ENCODE results near the gene SLC16A10. TPM values are rescaled to one million over a fixed set of nuclear protein-coding genes. Genes with fewer than 3 reads are reported as not detected.

The SLC16A10 gene
- total and polyA plus RNA-seq, 2 of the 13 experiments (the other 11 are each of a cell fraction or from before 2014, with no cell fraction given), result 8.2 to 20.1 TPM

DNA sequence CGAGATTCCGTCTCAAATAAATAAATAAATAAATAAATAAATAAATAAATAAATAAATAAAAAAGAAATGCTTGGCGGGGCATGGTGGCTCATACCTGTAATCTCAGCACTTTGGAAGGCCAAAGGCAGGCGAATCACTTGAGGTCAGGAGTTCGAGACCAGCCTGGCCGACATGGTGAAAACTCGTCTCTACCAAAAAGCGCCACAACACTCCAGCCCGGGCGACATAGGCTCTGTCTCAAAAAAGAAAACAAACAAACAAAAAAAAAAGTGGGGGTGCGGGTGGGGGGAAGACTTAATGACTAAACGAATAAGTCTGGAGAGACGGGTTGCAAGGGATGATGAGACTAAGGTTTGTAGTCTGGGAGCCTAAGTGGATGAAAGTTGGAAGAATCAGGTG, 170.7 kb downstream of the SLC16A10 start:
- DNase-seq (ENCODE audit: low spot score), result no peak
- Histone ChIP-seq H3K36me3 (replicated peaks in 1 of 2; ENCODE audit: control insufficient read depth in 1 of 2, insufficient read depth in 2 of 2, low read length in 2 of 2) (0 out of 5 replicates have a peak, but pooled peaks cover 0 to 6% of the 10 kb centered on the region in 2 experiments), H3K27ac (ENCODE audit: extremely low read length, insufficient read depth, low read length) (no peak overlapping the region), H2AFZ (ENCODE audit: low read length) (no peak overlapping the region), H3K9ac (ENCODE audit: insufficient read depth, low read depth, low read length) (no peak overlapping the region), H3K79me2 (ENCODE audit: insufficient read depth, low read length) (peaks cover 16% of the 10 kb centered on the region), H3K27me3 (ENCODE audit: control insufficient read depth in 1 of 2, insufficient read depth in 2 of 2, low read length in 2 of 2) (no peaks in the 10 kb centered on the region), H3K4me1 (ENCODE audit: insufficient read depth, low read length) (peaks cover 45% of the 10 kb centered on the region), H3K4me3 (replicated peaks in 1 of 3; ENCODE audit: insufficient read depth in 1 of 3, low read depth in 2 of 3, low read length in 3 of 3) (no peak overlapping the region), H3K4me2 (ENCODE audit: low read depth, low read length) (peak overlapping the region; percentile 88; the same call in 1 of the 2 replicates), H4K20me1 (ENCODE audit: insufficient read depth, low read length) (no peaks in the 10 kb centered on the region), H3K9me3 (ENCODE audit: low read length) (no peaks in the 10 kb centered on the region)
- no TSS peak for BruUV-seq (replicated peaks)
- in situ Hi-C loops (cut with HindIII; ENCODE audit: extremely low pct_ligation_motif_present, low pct_unique_long_range_greater_than_20kb), result no loop called here
- ChIA-PET CTCF (ENCODE audit: low intra/inter-chr PET ratio, low total read pairs) (no interaction called here), POLR2A (no interaction called here)
- TF ChIP-seq ZNF670 (CRISPR knock-in tag; IDR thresholded peaks at IDR 0.05; ENCODE audit: borderline replicate concordance), result no peak
- TF ChIP-seq TOPORS (CRISPR knock-in tag; IDR thresholded peaks at IDR 0.05), result no peak
- TF ChIP-seq CCDC6 (CRISPR knock-in tag; IDR thresholded peaks at IDR 0.05), result no peak
- TF ChIP-seq LBX2 (CRISPR knock-in tag; IDR thresholded peaks at IDR 0.05; ENCODE audit: borderline replicate concordance), result no peak
- TF ChIP-seq, protein P1, sequence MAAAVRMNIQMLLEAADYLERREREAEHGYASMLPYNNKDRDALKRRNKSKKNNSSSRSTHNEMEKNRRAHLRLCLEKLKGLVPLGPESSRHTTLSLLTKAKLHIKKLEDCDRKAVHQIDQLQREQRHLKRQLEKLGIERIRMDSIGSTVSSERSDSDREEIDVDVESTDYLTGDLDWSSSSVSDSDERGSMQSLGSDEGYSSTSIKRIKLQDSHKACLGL (CRISPR knock-in tag; IDR thresholded peaks at IDR 0.05), result no peak
- TF ChIP-seq ZNF256 (CRISPR knock-in tag; conservative IDR thresholded peaks at IDR 0.05), result no peak
- no peak for TF ChIP-seq ZNF703 (CRISPR knock-in tag; IDR thresholded peaks at IDR 0.05; ENCODE audit: borderline replicate concordance)
- no peak for TF ChIP-seq MIER2 (CRISPR knock-in tag; IDR thresholded peaks at IDR 0.05)
- TF ChIP-seq ATM (IDR thresholded peaks at IDR 0.05; ENCODE audit: borderline replicate concordance), result no peak
- no peak for TF ChIP-seq SALL2 (CRISPR knock-in tag; IDR thresholded peaks at IDR 0.05)
- no peak for TF ChIP-seq KLF16 (CRISPR knock-in tag; IDR thresholded peaks at IDR 0.05)
- TF ChIP-seq MAFG (CRISPR knock-in tag; IDR thresholded peaks at IDR 0.05), result no peak
- TF ChIP-seq EHMT2 (IDR thresholded peaks at IDR 0.05; ENCODE audit: borderline replicate concordance, low read depth, low read length), result no peak
- no peak for TF ChIP-seq AFF4 (CRISPR knock-in tag; IDR thresholded peaks at IDR 0.05)
- no peak for FAIRE-seq
- no peak for ATAC-seq
- intact Hi-C loops (cut with micrococcal nuclease; ENCODE audit: unreplicated experiment), result loop anchor here (5.0 kb wide), 1 partner anchor 171 kb away; the partner anchor contains the start of gene SLC16A10
- WGBS (ENCODE audit: low lambda C conversion rate), result 90% methylated on average over 13 of the region's 13 CpGs
